NCI-H524 (cell line): ENCODE results near the gene BMP10.

ENCODE experiments used
- DNase-seq, 2 experiments: peaks; one replicate each; lab custom pipeline; 2025; lab: John Stamatoyannopoulos, UW

Gene BMP10

DNA sequence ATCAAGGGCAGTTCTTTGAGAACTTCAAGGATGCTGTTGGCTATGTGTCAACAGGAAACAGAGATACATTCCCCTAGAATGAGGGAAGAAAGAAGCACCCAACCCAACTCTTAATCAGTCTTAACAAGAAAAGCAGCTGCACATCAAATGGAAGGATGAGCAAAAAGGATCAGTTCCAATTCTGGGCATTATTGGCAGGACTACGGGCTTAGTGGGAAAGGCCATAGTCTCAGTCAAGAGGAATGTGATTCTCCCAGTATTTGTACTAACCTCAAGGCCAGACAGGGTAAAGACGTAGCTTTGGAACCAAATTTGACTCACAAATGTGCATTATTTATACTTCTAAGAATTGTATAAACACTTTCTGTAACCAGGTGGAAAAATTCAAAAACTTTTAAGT, 18.2 kb downstream of the BMP10 start:
- no peak for DNase-seq

DNA sequence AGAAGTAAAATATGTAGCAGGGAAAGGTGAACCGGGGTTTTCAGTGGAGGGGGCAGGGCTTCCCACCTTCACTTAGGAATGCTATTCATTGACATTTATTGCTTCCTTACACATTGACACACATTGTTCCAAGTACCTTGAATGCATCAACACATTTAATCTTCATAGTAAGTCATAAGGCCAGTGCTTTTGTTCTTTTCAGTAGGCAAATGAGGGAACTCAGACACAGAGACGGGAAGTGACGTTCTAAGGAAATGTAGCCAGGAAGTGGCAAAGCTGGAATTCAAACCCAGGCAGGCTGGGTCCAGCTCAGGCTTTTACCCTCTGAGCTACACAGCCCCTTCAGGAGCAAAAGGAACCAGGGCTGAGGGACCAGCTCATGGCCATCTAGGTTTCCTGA, 20.7 kb downstream of the BMP10 start:
- no peak for DNase-seq

DNA sequence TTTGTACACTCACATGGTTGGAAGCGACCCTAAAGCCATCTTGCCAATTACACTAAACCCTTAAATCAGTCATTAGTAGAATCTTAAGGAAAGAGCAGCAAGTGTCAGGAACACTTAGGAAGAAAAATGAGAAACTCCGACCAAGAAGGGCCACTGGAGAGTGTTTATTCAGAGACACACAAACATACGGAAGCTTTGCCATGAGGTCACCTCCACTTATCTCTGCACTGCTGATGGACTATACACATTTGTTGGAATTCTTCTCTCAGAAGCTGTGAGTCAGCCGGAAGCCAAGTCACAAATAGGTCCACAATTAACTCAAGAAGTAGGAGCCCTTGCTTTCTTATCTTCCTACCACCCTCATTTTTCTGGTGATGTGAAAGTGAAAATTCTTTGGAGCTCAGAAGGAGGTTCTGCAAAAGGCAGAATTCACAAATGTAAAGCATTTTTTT, 21.6 kb downstream of the BMP10 start:
- DNase-seq, result no peak

DNA sequence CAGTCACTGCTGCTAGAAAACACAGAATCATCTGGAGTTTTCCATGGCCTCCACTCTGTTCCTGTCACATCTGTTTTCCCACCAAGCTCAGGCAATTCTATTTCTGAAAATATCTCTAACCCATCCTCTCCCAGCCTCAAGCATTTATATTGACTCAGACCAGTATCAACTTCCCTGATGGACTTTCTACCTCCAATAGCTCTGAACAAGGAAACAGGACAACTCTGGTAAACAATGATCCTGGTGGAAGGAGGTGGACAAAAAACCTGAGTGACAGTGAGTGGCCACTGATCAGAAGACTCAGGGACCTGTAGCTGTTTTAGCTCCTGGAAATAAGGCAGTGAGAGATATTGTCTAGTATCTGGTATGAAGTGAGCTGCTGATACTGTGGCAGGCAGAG, 23.4 kb downstream of the BMP10 start:
- DNase-seq, result no peak

DNA sequence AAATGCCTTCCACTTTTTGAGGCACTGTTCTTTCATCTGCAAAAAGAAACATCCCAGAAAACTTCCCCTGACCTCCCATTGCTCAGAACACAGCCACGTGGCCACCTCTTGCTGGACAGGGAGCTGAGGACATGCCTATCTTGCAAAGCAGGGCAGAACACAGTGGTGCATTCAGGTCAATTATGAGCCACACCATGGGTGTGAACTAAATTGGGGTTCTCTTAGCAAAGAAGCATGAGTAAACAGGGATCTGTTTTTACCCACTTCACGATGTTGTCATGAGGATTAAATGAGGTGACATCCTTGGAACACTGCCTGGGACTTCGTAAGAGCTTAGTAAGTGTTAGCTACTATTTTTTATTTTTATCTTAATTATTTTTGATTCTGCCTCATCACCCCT, 25.1 kb downstream of the BMP10 start:
- DNase-seq, result no peak

DNA sequence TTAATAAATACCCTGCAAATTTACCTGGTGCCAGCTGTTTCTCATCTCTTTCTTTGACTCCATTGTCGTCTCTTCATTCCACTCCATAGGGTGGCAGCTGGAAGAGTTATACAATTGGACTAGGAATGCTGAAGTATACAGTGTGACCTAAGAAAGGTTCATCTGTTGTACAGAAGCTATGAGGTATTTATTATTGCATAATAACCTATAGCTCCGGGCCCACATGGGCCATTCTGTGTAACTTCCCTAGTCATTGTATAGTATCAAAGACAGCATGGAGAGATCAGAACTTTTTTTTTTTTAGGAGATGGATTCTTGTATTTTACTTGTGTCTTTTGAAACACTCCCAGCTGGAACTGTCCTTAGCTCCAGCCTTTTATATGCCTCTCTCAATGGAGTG, 26.2 kb downstream of the BMP10 start:
- DNase-seq, result no peak

DNA sequence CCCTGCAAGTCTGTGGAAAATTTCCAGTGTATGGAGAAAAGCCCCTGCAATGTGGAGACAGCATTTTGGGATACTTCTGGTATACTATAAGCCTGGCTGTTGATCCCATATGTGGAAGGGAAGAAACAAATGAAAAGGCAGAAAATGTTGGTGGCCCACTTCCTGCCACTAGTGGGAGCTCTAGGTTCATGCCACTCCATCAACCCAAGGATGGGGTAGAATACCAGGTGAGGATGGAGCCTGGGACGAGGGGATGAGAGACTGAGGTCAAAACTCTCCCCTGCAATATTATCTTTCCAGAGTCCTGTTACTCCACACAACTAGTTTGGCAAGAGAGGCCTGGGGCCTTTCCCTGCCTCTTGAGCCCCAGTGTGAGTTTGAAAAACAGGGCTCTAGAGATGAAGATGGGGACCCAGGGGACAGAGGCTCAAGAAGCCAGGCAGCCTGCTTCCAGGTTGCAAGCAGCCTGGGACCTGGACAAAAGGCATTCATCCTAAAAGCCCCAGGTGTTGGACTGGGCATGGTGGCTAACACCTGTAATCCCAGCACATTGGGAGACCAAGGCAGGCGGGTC, 31.9 kb downstream of the BMP10 start:
- no peak for DNase-seq

DNA sequence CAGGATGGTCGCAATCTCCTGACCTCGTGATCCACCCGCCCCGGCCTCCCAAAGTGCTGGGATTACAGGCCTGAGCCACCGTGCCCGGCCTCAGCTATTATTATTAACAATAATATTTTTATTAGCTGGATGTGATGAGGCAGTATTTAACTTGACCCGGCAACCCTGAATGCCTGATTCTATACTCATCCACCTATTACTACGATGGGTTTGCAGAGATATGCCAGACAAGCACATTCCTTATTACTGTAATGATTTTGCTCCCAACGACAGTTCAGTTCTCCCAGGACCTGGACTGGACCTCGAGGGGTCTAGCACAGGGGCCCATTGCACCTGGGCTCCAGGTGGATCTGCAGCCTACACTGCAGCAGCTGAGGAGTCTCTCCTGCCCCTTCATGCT, 32.6 kb downstream of the BMP10 start:
- DNase-seq, result no peak

DNA sequence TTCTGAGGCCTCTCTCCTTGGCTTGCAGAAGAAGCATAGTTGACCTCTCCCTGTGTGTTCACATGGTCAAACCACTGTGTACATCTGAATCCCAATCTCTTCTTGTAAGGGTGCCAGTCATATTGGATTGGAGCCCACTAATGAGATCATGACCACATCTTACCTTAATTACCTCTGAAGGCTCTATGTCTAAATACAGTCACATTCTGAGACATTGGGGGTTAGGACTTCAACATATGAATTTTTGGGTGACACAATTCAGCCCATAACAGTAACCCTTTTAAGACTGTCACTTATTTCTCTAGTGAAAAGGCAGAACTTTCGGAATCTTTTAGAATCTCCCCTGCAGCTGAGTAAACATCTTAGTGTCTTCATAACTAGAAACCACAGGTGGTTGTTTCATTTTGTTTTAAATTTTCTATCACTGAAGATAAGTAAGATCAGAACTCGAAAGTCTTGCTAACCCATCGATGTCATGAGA, 33.3 kb downstream of the BMP10 start:
- DNase-seq, result no peak

DNA sequence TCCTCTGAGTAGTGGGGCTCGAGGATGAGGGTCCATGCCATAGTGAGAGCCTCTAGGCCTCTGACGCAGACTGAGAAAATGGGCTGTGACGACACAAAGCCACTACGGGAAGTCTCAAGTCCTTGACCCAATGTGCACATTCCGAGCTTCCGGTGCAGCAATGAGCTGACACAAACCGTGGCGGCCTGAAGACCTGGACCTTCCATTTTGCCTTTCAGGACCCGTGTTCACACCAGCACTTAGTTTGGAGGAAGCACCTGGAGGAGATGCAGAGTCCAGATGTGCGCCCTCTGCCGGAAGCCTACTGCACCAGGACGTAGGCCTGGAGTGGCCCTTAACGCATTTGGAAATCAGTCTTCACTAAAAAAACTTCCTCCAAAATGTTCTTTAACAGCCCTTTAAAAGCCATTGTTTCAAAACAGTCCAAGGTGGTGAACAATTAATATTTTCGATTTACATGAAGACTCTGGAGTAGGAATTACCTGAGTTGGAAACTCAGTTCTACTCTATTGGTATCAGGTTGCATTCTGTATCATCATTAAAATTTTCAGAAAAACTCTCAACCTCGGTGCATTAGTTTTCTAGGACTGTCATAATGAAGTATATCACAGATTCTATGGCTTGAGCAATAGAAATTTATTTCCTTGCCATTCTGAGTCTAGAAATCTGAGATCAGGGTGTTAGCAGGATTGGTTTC, 33.9 kb downstream of the BMP10 start:
- no peak for DNase-seq

DNA sequence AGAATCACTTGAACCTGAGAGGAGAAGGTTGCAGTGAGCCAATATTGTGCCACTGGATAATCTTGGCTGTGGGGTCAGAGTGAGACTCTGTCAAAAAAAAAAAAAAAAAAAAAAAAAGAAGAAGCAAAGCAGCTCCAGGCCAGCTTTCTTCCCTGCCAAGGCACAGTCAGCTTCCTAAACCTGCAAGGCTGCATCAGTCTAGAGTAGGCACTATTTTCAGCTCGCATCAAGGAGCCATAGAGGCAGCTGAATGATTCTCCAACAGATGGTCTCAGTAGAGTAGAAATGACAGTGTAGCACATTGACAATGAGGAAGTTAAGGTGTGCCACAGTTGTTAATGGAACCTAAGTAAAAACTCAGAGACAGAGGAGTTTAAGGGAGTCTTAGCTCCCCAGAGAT, 35.6 kb downstream of the BMP10 start:
- no peak for DNase-seq

DNA sequence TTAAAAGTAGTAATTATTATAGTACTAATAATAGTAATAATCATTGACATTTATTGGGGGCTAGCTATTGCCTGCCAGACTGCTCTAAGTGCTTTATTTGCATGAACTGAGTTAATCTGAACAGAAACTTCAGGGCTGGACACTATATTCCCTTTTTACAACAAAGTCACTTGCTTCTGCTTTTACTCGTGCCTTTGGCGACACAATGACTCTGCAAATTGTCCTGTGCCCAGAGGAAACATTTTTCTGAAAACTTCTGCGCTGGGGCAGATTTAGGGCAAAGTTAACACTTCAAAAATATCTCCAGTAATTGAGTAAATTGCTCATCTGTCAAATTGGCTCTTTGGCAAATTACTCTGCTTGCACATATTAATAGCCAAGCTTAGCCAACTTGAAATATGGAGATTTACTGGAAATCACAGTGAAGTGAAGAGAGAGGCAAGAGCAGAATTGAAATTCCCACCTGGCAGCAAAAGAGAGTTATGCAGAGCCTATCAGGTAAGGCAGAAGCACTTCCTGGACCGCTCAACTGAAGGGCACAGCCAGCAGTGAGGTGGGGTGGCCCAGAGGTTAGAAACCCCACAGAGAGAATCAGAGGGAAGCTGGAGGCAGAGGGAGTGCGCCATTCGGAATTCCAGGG, 36.3 kb downstream of the BMP10 start:
- DNase-seq, result no peak

DNA sequence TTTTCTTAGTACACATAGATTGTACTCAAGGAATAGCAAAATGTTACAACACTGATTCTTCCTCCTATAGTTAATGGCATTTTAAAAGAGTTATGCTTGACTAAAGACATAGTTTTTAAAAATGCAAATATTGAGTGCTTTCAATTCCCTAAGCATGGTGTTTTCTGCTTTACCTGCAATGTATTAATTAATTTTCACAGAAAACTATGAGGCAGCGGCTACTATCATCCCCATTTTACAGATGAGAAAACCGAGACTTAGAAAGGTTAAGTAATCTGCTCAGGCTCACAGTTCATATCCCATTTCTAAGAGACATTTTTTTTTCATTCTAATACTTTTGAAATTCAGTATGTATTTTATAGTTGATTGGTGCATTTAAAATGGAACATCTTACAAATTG, 38.0 kb downstream of the BMP10 start:
- DNase-seq, result no peak

DNA sequence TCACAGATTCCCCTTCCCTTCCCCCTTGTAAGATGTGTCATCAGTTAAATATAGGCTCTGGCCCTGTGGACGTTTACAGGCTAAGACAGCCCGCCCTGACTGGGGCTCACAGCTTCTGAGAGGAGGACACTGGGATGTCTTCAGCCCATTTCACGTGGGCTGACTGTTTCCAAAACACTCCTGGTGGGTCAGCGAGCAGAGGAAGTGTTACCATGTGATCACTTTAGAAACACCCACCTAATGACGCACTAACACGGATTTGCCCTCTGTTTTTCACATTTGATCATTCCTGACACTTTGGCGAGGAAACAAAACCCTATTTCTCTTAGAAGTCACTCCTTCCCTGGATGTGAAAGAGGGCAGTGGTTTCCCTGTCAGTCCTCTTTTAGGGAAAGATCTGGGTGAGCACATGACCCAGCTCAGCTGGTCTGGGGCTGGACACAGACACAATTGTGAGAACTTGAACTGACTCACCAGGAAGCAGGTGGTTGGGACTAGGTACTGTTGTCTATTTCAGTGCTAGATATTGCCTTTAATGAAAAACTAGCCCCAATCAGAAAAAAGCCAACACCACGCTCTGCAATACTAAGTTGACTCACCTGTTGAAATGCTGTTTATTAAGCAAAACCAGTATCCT, 38.8 kb downstream of the BMP10 start:
- no peak for DNase-seq

DNA sequence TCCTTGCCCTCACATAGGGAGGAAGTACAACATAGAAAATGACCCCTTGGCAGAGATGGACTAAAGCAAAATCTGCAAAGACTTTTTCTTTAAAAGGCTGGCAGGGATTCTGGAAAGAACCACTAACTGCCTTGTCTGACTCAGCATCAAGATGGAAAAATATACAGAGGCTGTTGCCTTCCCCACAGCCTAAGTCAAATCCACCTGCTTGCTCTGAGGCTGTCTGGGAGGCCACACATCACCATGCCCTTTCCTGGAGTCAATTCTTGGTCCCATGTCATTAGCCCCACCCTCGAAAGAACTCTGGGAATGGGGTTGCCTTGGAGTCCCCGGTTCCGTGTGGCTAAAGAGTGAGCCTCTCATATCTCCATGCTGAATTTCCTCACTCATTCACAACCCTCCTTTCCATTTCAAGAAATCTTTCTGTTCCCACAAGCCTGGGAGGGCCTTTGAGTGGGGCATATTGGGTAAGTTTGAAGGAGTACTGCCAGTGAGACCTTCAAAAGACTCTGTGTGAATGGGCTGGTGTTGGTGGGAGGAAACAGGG, 39.4 kb downstream of the BMP10 start:
- DNase-seq, result no peak

DNA sequence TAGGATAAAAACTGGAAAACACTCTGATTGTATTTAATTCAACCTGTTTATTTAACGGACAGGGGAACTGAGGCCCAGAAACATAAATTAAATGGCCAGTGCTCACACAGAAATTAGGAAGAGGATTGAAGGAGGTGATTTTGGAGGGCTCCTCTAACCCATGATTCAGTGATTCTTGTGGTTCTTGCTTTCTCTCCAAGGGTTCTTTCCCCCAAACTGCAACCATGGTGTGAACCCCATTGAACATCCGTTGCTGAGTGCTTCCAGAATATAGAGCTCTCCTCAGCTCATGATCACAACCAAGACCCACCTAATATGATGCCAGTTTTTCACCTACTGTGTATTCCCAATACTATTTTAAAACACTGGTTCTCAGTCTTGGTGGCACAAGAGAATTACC, 41.4 kb downstream of the BMP10 start:
- no peak for DNase-seq

DNA sequence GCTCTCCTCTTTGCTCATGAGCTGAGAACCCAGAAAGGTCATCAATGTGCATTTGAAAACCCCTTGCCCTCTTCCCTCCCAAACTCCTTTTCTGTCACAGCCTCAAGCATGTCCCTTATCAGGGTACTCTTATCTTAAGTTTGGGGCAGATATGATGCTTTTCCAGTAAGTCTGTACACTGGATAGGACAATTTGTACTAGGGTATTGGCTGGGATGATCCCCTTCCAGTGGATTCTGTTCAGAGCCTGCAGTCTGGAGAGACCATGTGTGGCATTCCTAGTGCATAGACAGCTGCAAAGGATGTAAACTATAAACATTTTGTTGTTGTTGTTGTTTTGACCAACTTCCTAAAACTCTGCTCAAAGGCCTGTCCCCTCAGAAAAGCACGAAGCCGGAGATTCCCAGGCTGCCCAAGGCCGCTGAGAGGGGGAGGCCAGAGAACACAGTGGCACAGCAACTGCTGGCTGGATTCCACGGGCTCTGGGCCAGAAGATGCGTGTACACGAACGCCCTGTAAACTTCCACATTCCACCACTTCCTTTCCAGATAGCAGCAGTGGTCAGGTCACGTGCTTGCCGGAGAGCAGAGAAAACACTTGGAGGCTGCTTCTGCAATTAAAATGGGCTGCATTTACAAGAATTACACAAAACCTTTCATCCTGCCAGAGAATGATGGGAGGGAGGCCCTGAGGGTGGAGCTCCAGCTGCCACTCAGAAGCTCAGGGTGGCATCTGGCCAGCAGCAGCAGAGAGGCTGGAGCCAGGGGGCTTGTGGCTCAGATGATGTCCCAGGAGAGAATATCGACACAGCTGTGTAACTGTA, 42.1 kb downstream of the BMP10 start:
- peak; percentile 24 to 63 for DNase-seq

DNA sequence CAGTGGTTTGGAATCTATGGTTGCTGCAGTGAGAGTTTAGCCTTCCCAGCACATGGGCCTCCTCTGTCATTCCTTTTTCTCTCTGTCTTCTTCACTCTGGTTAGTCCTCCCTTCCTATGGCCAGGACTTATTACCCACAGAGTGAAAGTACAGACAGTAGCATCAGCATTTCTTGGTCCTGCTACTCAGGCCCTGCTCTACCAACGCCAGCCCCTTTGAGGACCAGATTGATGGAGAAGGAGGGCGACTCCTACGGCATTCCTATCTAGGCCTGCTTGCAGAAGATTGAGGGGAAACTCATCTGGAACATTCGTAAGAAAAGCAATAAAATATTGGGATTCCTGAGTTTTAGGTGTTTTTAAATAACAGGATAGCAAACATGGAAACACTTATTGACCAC, 43.5 kb downstream of the BMP10 start:
- no peak for DNase-seq

DNA sequence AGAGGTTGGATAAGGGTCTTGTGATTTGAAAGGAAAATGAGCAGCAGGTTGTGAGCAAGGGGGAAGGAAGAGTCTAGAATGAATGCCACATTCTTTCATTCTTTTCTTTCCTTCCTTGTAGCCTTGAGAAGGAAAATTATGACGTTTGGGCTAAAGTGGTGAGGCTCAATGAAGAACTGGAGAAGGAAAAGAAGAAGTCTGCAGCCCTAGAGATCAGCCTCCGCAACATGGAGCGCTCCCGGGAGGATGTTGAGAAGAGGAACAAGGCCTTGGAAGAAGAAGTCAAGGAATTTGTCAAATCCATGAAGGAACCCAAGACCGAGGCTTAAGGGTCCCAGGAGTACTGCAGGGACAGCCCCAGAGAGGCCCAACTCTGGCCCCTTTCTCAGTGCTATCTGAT, 45.3 kb downstream of the BMP10 start:
- DNase-seq, result no peak

DNA sequence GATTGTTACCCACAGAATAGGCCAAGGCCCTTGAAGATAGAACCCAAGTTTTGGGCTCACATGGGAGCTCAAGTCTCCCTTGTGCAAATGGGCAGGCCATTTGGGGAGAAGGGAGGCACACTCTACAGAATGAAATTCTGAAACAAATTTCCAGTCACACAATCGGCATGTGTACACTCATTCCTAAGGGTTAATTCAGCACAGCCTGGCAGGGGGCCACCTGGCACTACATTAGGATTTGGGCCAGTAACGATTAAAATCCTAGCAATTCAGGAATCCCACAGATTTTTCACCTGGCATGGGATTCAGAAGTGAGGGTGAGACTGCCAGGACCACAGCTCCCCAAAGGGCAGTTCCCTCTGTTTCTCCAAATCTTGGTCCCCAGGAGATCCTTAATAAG, 46.4 kb downstream of the BMP10 start:
- DNase-seq, result no peak

DNA sequence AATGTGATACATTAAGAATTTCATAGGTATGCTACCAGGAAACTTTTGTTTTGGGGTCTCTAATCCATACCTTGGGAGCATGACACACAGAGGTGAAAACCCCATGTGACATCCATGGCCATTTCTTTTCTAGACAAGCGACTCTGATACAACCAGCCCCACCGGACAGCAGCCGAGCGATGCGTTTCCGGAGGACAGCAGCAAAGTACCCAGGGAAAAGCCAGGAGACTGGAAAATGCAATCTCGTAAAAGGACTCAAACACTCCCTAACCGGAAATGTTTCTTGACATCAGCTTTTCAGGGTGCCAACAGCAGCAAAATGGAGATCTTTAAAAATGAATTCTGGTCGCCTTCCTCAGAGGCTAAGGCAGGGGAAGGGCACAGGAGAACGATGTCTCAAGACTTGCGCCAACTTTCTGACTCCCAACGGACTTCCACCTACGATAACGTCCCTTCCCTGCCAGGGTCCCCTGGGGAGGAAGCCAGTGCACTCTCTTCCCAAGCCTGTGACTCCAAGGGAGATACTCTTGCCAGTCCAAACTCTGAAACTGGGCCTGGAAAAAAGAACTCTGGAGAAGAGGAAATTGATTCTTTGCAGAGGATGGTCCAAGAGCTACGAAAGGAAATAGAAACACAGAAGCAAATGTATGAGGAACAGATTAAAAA, 48.9 kb downstream of the BMP10 start:
- no peak for DNase-seq
